A375 (cell line): ENCODE measurements around the gene AP2M1. TPM values are rescaled to one million over a fixed set of nuclear protein-coding genes. Genes with fewer than 3 reads are reported as not detected.

Experiments used
- total RNA-seq: library from RNA; depleted of rRNA; stranded (reverse); fragments of >200 nt; shearing (Covaris generic); gene quantifications from 2 replicates; pipeline ENCODE4 v1.2.3, GENCODE V29; 2014; rRNA removed

AP2M1 gene
- total RNA-seq, result 243 and 275 TPM in 2 replicates

DNA sequence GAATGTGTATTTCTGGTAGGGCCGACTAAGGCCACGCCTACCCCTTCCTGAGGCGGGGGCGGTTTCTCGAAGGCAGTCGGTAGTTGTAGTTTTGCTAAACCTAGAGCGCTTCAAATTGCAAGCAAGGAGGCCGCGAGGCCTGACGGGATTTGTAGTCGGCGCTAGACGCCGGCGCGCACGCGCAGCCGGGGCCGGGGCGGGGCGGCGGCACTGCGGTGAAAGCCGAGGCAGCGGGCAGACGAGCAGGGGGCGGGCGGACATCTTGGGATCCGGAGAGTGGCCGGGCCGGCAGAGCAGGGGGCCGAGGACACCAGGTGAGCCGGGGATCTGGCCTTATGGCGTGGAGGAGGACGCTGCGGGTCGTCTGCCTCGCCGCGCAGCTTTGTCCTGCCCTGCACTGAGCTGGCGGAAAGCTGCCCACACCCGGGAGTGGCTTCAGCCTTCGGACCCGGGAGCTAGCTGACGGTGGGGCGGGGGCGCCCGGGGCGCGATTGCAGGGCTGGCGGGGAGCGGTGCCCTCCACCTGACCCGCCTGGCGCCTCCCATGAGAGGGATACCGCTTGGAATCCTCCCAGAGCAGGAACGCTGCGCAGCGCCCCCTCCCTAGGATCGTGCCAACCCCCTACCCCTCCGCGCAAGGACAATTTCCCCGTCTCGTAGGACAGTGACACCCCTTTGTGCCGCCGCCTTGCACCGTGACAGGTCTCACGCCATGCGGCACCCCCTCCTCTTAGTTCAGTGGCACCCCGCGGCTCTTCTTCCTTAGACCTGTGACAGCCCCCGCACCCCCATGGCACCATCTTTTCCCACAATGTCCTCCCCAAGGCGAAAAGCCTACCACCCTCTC is at the start of gene AP2M1:
AP2M1 (plus strand) TSS at position 210 of the 847 bp plus-strand sequence. CDS start 2,139 bp downstream, outside the sequence.

DNA sequence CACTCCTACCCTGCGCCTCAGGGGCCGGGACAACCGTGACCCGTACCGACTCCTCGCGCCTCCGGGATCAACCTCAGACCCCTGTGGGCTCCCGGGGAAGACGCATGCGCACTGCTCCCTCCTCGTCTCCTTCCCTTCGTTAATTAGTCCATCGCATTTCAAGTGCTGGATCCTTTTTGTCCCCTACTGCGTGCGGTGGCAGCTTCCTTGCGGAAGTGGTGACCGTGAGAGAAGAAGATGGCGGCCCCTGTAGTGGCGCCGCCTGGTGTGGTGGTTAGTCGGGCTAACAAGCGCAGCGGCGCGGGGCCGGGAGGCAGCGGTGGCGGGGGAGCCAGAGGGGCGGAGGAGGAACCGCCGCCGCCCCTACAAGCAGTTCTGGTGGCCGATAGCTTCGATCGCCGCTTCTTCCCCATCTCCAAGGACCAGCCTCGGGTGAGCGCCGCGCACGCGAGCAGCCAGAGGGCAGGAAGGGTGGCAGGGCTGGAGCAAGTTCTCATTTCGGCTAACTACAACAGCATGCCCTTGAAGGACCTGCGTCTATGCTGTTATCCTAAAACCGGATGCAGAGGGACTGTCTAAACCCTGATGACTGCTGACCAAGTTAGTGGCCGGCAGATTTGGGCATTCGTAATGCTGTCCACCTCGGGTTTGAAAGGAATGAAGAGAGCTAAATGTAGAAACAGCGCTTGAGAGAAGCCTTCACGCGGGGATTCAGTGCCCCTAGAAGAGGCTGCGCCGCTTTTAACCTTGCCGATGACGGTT is 39.3 kb upstream of the AP2M1 start, which contains the start of gene EIF2B5:
EIF2B5 (plus strand) TSS at position 210 of the 762 bp plus-strand sequence; CDS start at position 238, 28 bp downstream.

DNA sequence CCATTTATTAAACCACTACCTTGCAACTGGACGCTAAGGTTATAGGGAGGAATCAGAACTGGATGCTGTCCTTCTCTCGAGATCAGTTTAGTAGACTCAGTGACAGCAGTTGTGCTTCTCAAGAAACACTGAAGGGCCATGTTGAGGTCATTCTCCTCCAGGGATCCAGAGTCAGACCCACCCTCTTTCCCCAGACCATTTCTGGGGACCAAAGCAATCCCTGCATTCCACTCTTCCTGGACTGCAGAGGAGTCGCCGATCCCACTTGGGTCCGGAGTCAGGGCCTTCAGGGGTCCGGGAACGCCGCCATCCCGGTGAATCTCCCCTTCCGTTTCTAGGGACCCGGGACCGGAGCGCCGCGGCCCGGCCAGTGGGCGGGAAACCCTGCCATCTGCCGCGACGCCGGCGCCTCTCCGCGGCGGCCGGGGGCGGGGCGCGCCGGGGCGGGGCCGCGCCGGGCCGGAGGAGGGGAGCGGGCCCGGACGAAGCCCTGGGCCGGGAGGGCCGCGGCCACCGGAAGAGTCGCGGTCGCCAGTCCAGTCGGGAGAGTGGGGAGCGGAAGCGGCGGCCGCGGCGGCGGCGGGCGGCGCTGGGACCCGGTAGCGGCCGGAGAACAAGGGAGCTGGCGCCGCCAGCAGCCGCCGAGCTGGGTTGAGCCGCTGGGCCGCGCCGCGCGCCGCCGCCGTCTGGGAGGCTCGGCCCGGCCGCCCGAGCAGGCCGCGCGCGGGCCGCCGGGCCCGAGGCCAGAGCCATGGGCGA is 19.6 kb upstream of the AP2M1 start, which contains the start of gene DVL3:
DVL3 (plus strand) TSS at position 493 of the 759 bp plus-strand sequence; CDS start at position 752, 259 bp downstream.

DNA sequence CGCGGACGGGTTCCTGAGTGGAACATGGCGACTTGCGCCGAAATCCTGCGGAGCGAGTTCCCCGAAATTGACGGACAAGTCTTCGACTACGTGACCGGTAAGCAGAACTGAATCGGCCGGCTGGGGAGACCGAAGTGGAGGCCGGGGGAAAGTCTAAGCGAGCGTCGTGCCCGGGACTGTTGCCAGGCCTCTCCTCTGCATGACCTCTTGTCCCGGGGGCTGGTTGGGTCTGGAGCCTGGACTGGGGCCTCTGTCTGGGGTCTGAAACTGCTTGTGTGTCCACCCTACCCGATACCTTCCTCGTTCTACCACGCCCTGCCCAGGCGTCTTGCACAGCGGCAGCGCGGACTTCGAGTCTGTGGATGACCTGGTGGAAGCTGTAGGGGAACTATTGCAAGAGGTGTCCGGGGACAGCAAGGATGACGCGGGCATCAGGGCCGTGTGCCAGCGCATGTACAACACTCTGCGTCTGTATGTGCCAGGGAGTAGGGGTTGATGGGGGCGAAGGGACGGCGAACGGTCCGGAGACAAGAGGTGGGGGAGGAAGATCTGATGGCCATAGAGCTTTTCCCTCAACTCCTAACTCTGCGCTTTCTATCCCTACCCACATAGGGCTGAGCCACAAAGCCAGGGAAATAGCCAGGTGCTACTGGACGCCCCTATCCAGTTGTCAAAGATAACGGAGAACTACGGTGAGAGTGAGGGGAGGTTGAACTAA is 11.7 kb downstream of the AP2M1 start, which contains the start of gene ABCF3:
ABCF3 (plus strand) TSS at position 16 of the 718 bp plus-strand sequence; CDS start at position 25, 9 bp downstream.

DNA sequence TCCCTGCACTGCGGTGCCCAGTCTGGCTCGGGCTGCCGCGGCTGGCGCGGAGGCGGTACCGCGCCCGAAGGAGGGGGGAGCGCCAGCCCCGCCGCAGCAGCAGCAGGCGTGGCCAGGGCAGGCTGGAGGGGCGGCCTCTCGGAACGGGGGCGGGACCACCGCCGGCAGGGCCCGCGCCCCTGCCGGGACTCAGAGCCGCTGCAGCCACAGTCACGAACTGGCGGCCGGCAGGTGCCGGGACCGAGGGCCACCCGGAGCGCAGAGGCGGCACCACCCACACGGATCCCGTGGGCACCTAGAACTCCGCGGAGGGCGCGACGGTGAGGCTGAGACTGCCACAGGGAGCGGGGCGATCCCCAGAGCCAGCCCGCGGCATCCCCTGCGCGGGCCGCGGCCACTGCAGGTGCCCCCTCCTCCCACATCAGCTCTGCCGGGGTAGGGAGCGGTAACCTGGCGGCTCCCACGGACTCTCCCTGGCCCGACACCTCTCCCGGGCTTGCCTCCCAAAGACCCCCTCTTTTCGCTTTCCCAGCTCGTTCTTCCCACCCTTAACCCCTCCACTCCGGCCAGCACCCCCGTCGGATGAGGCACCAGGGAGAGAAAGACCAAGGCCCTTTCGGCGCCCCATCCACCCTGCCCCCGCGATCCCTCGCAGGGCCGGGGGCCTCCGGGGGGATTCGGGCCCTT is 54.9 kb downstream of the AP2M1 start, which contains the start of gene VWA5B2:
VWA5B2 (plus strand) TSS at position 192 of the 687 bp plus-strand sequence. CDS start 944 bp downstream, outside the sequence.

Other genes with a start within 250 kb of the AP2M1 start
- gene ABCC5, start 157.0 kb upstream of the AP2M1 start, total RNA-seq, result 8.3 and 9.0 TPM in 2 replicates
- not detected in 2 replicates for gene HTR3D, start 143.1 kb upstream of the AP2M1 start, total RNA-seq
- gene HTR3C, start 121.8 kb upstream of the AP2M1 start, total RNA-seq, result not detected in 2 replicates
- not detected in 2 replicates for gene HTR3E, start 77.8 kb upstream of the AP2M1 start, total RNA-seq
- 43.3 and 58.9 TPM in 2 replicates for gene EIF2B5, start 39.5 kb upstream of the AP2M1 start, total RNA-seq
- gene DVL3, start 19.5 kb upstream of the AP2M1 start, total RNA-seq, result 25.2 and 31.6 TPM in 2 replicates
- gene ABCF3, start 11.3 kb downstream of the AP2M1 start, total RNA-seq, result 25.7 and 26.3 TPM in 2 replicates
- 0.15 TPM in 1 of 2 replicates, not detected in the other for gene VWA5B2, start 54.7 kb downstream of the AP2M1 start, total RNA-seq
- 34.3 and 51.6 TPM in 2 replicates for gene ALG3, start 74.1 kb downstream of the AP2M1 start, total RNA-seq
- gene EEF1AKMT4, start 74.8 kb downstream of the AP2M1 start, total RNA-seq, result 5.9 TPM in 2 replicates
- 0.23 and 0.40 TPM in 2 replicates for gene CAMK2N2, start 86.7 kb downstream of the AP2M1 start, total RNA-seq
- gene ECE2, start 101.2 kb downstream of the AP2M1 start, total RNA-seq, result not detected in 2 replicates
- 248 and 283 TPM in 2 replicates for gene PSMD2, start 124.4 kb downstream of the AP2M1 start, total RNA-seq
- 320 and 331 TPM in 2 replicates for gene EIF4G1, start 139.8 kb downstream of the AP2M1 start, total RNA-seq
- 17.6 and 17.9 TPM in 2 replicates for gene FAM131A, start 162.7 kb downstream of the AP2M1 start, total RNA-seq
- 14.2 and 16.4 TPM in 2 replicates for gene CLCN2, start 186.8 kb downstream of the AP2M1 start, total RNA-seq
- gene POLR2H, start 186.9 kb downstream of the AP2M1 start, total RNA-seq, result 116 and 132 TPM in 2 replicates
- not detected in 2 replicates for gene THPO, start 203.4 kb downstream of the AP2M1 start, total RNA-seq
- gene CHRD, start 205.2 kb downstream of the AP2M1 start, total RNA-seq, result 0.11 TPM in 1 of 2 replicates, not detected in the other